H1 (cell line): ENCODE data around the gene ZMYM2. TPM values are rescaled to one million over a fixed set of nuclear protein-coding genes. Genes with fewer than 3 reads are reported as not detected.

Experiments
- ATF3 ChIP-seq: IDR thresholded peaks from 2 replicates; pipeline ENCODE4 v1.6.1; 2011; ENCODE audit warnings: low read depth, mild to moderate bottlenecking, low read length; ENCODE audit not compliant: insufficient read depth
- BACH1 ChIP-seq: IDR thresholded peaks from 2 replicates; pipeline ENCODE4 v1.6.1; 2012; ENCODE audit warnings: low read length, improper control_type of control experiment
- JUND ChIP-seq: IDR thresholded peaks from 2 replicates; pipeline ENCODE4 v1.6.1; 2011; ENCODE audit warnings: mild to moderate bottlenecking, improper control_type of control experiment, low read length
- TBP ChIP-seq: IDR thresholded peaks from 2 replicates; pipeline ENCODE4 v1.6.1; 2011; ENCODE audit warnings: low read depth, low read length, improper control_type of control experiment
- polyA plus RNA-seq, 7 experiments: library from polyadenylated mRNA; depleted of rRNA in 3 of 7; stranded (reverse) in 5 of 7; unstranded in 2 of 7; fragments of >200 nt in 5 of 7; fragments of 200-250 nt in 2 of 7; gene quantifications; 1 replicate in 5 of 7; 2 replicates in 1 of 7; 4 replicates in 1 of 7; pipeline versions ENCODE4 v1.2.1 to v1.2.3, GENCODE V29; 2011 to 2013; ENCODE audit warnings: missing spikeins in 2 of 7, mixed read lengths in 2 of 7
- total RNA-seq: library from RNA; stranded (reverse); fragmentation: NEBNext Ultra II Directional; extraction: Animal tissue kit (Norgen Biotek cat#: 25700); gene quantifications from 2 replicates; pipeline ENCODE4 v1.2.1, GENCODE V29; 2021

Gene ZMYM2
- total and polyA plus RNA-seq, 2 of the 8 experiments (the other 6 are each of a cell fraction or from before 2014, with no cell fraction given) = 41.2 to 159 TPM

GRCh38 chr13:20101467-20102316 is 143.2 kb downstream of the ZMYM2 start (continued):
- no peak for TF ChIP-seq BACH1
- TF ChIP-seq JUND = no peak
- TF ChIP-seq TBP = no peak
- no peak for TF ChIP-seq ATF3
